Stomach (tissue), 4 donors: ENCODE data around the gene ARFGAP3.

ENCODE experiments used
- POLR2A ChIP-seq, 4 donors: fragments of 450-650 bp; IDR thresholded peaks; one replicate each; pipeline ENCODE4 v1.6.1; 2016; ENCODE audit warnings: antibody characterized with exemption in 4 of 4, control low read depth in 2 of 4, mild to moderate bottlenecking in 1 of 4, moderate library complexity in 1 of 4
- POLR2AphosphoS5 ChIP-seq, 3 donors: sonication (generic); formaldehyde crosslinking; IDR thresholded peaks; one replicate each; pipeline ENCODE4 v1.6.1; 2016; ENCODE audit warnings: antibody characterized with exemption in 3 of 3
- TF ChIP-seq, protein P1 (sequence below), 7 experiments: fragments of 450-650 bp in 4 of 7; fragments of 200-600 bp in 3 of 7; sonication (generic) in 3 of 7; IDR thresholded peaks; one replicate each; pipeline ENCODE4 v1.5.1; 2016 to 2019; ENCODE audit warnings: antibody characterized with exemption in 7 of 7, control low read depth in 2 of 7, mild to moderate bottlenecking in 1 of 7

DNA sequence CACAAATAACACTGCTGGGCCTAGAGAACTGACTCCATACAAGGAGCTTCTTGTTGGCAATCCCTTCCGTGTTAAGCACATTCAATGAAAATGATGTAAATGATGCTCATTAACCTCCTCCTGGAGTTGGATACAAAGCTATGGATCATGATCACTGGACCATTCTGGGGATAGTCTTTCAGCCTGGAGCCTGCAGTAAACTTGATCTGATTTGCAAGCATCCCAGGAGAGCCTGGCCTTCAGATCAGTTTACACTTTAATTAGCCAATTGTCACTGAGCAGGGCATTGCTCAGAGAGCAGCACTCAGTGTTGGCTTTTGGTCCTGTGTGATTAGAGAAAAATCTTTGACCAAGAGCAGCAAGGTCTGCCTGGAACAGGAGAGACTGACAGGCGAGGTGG, 45.6 kb downstream of the ARFGAP3 start:
- TF ChIP-seq, protein P1, sequence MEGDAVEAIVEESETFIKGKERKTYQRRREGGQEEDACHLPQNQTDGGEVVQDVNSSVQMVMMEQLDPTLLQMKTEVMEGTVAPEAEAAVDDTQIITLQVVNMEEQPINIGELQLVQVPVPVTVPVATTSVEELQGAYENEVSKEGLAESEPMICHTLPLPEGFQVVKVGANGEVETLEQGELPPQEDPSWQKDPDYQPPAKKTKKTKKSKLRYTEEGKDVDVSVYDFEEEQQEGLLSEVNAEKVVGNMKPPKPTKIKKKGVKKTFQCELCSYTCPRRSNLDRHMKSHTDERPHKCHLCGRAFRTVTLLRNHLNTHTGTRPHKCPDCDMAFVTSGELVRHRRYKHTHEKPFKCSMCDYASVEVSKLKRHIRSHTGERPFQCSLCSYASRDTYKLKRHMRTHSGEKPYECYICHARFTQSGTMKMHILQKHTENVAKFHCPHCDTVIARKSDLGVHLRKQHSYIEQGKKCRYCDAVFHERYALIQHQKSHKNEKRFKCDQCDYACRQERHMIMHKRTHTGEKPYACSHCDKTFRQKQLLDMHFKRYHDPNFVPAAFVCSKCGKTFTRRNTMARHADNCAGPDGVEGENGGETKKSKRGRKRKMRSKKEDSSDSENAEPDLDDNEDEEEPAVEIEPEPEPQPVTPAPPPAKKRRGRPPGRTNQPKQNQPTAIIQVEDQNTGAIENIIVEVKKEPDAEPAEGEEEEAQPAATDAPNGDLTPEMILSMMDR (IDR thresholded peaks at IDR 0.05): no peak
- TF ChIP-seq POLR2AphosphoS5 (IDR thresholded peaks at IDR 0.05) (no peak), POLR2A (IDR thresholded peaks at IDR 0.05) (no peak)
